A549 treated with Mapracorat at 1 μM for 4 hours (cell line): ENCODE data around the gene TTC27. TPM values are rescaled to one million over a fixed set of nuclear protein-coding genes. Genes with fewer than 3 reads are reported as not detected.

Experiments
- total RNA-seq: library from RNA; stranded (reverse); fragments of 200-300 nt; extraction: Qiagen RNA extraction; gene quantifications from 5 replicates; pipeline ENCODE4 v1.2.3, GENCODE V29; 2022

Gene TTC27
- 22.7 to 26.1 TPM (median 23.6 TPM) in 5 replicates for total RNA-seq

GRCh38 chr2:32627814-32628579 is at the start of gene TTC27:
Gene TTC27, plus strand, starts transcription at chr2:32628050. Its CDS starts 243 bp downstream, at chr2:32628293.

